GM19372 (cell line): ENCODE results near the gene ACP4.
"Not testable (repeated sequence)": the region's sequence is repeated elsewhere in the genome, so short reads cannot be mapped to it uniquely, and the experiment has no call there.

Experiments
- ATAC-seq: cut with Tn5 transposase; IDR thresholded peaks from one replicate; pipeline ENCODE4 v1.9.1; 2021; ENCODE audit warnings: mild to moderate bottlenecking, low read depth, moderate library complexity; ENCODE audit not compliant: unreplicated experiment

ACP4 gene, protein sequence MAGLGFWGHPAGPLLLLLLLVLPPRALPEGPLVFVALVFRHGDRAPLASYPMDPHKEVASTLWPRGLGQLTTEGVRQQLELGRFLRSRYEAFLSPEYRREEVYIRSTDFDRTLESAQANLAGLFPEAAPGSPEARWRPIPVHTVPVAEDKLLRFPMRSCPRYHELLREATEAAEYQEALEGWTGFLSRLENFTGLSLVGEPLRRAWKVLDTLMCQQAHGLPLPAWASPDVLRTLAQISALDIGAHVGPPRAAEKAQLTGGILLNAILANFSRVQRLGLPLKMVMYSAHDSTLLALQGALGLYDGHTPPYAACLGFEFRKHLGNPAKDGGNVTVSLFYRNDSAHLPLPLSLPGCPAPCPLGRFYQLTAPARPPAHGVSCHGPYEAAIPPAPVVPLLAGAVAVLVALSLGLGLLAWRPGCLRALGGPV

DNA sequence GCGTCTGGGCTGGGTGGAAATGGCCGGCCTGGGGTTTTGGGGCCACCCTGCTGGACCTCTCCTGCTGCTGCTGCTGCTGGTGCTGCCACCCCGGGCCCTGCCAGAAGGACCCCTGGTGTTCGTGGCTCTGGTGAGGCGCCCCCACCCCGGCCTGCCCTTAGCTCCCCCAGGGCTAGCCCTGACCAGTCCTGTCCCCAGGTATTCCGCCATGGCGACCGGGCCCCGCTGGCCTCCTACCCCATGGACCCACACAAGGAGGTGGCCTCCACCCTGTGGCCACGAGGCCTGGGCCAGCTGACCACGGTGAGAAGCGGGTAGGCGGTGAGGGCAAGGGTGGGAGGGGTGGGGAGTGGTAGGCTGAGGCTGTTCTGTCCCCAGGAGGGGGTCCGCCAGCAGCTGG is at the start of gene ACP4:
Gene ACP4, plus strand, starts transcription at position 20 of the 400 bp plus-strand sequence. Its CDS starts 0 bp downstream, at position 20.
- no peak for ATAC-seq

DNA sequence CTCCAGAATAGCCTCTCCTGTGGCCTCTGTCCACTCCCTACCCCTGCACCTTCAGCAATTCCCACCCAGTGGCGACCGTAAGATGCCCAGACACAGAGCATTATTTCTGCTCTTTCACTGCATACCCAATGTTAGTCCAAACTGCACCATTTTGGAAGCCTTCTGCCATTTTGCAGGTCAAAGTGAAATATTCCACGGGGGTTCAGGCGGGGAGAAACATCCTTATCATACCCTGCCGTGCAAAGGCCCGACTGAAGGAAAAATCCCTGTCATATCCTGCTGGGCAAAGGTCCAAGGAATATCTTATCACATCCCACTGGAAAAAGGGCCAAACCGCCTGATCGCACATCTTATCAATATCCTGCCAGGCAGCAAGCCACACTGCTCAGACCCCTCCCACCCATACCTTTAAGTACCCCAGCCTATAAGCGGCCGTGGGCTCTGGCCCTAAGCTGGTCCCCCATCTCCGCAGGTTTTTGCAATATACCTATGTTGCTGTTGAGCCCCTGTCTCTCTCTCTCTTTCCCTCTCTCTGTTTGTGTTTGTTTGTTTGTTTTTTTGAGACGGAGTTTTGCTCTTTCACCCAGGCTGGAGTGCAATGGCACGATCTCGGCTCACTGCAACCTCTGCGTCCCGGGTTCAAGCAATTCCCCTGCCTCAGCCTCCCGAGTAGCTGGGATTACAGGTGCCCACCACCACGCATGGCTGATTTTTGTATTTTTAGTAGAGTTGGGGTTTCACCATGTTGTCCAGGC is 48.9 kb upstream of the ACP4 start:
- no peak for ATAC-seq

DNA sequence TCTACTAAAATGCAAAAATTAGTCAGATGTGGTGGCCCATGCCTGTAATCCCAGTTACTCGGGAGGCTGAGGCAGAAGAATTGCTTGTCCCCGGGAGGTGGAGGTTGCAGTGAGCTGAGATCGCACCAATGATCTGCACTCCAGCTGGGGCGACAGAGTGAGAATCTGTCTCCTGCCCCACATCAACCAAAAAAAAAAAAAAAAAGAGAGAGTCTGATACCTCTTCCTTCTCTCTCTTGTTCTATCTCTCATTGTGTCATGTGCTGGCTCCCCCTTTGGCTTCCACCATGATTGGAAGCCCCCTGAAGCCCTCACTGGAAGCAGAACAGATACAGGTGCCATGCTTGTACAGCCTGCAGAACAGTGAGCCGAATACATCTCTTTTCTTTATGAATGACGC is 46.7 kb upstream of the ACP4 start:
- no peak for ATAC-seq

DNA sequence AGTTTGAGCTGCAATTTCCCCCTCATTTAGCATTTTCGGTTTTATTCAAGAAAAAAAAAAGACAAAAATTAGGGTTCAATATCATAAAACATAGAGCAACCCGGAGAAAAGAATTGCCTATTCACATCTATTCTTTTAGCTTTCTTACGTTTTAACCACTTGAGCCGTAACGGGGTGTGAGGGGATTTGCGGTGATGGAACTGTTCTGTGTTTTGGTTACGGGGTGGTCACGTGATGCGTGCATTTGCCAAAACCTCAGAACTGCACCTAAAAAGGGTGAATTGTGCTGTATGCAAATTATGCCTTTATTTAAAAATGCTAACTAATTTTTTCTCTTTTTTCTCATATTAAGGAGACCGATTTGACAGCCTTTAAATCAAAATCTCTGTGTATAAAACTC is 45.0 kb upstream of the ACP4 start:
- ATAC-seq = no peak

DNA sequence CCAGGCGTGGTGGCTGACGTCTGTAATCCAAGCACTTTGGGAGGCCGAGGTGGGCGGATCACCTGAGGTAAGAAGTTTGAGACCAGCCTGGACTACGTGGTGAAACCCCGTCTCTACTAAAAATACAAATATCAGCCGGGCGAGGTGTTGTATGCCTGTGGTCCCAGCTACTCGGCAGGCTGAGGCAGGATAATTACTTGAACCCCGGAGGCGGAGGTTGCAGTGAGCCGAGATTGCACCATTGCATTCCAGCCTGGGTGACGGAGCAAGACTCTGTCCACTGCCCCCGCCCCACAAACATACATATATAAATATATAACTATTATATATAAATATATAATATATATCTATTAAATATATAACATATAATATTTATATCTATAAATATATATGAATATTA is 43.1 kb upstream of the ACP4 start:
- not testable (repeated sequence) for ATAC-seq

DNA sequence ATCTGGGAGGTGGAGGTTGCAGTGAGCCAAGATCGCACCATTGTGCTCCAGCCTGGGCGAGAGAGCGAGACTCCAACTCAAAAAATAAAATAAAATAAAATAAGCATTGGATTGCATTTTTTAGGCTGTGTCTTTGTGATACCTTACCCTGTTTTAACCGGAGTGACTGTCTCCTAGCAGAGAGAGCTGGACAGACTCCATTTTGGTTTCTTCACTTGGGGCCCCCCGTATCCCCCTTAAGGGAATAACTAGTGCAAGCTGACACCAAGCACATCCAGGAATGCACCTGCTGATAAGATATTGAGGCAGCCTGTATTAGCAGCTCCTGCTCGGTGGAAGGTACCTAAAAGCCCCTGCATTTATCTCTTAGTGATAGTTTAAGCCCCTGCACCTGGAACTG is 40.7 kb upstream of the ACP4 start:
- no peak for ATAC-seq

DNA sequence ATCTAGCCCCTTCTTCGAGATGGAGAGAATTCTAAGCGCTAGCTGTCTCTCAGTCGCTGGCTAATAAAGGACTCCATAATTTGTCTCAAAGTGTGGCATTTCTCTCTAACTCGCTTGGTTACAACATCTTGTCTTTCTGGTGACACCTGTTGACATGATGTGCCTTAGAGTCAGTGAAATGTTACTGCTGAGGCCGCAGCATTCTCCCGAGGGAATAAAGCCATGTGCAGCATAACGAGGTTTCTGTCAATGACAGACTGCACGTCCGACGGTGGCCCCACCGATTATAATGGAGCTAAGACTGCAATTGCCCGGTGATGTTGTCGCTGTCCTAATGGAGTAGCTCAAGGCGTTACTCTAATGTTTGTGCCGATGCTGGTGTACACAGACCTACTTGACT is 40.2 kb upstream of the ACP4 start:
- no peak for ATAC-seq

DNA sequence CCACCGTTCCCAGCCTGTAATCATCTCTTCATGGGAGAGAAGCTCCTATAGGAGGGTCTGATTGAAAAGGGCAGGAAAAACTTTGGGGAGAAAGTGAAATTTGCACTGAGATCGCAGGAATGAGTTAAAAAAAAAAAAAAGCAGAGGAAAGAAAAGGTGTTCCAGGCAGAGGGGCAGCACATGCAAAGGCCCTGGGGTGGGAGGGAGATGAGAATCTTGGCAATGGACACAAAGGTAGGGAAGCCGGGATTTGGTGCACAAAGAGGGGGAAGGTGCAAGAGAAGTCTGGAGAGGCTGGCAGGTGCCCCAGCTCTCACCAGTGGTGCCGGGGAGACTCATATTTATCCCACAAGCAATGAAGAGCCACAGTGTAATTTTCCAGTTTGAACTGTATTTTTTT is 36.3 kb upstream of the ACP4 start:
- ATAC-seq = no peak

DNA sequence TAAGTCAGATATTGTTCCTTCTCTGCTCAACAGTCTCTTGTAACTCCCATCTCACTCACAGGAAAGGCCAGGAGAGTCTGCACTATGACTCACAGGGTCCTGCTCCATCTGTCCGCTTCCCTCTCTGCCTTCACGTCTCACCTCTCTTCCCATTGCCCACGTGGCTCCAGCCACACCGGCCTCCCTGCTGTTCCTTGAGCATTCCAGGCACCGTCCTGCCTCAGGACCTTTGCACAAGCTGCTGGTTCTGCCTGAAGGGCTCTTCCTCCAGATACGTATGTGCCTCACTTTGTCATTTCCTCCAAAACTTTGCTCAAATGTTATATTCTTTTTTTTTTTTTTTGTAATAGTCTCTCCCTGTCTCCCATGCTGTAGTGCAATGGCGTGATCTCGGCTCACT is 34.0 kb upstream of the ACP4 start:
- ATAC-seq = not testable (repeated sequence)

DNA sequence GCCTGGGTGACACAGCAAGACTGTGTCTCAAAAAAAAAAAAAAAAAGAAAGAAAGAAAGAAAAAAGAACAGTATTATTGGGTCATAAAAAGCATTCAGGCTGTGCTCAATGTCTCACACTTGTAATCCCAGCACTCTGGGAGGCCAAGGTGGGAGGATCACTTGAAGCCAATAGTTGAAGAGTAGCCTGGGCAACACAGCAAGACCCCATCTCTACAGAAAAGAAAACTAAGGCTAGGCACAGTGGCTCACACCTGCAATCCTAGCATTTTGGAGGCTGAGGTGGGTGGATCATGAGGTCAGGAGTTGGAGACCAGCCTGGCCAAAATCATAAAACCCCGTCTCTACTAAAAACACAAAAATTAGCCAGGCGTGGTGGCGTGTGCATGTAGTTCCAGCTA is 32.6 kb upstream of the ACP4 start:
- not testable (repeated sequence) for ATAC-seq

DNA sequence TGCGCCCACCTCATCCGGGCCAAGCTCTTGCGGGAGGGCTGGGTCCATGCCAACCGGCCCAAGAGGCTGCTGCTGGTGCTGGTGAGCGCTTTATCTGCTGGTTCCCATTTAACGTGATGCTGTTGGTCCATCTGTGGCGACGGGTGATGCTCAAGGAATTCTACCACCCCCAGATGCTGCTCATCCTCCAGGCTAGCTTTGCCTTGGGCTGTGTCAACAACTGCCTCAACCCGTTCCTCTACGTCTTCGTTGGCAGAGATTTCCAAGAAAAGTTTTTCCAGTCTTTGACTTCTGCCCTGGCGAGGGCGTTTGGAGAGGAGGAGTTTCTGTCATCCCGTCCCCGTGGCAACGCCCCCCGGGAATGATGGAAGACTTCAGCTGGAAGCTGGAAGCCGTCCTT is 31.1 kb upstream of the ACP4 start:
- not testable (repeated sequence) for ATAC-seq

DNA sequence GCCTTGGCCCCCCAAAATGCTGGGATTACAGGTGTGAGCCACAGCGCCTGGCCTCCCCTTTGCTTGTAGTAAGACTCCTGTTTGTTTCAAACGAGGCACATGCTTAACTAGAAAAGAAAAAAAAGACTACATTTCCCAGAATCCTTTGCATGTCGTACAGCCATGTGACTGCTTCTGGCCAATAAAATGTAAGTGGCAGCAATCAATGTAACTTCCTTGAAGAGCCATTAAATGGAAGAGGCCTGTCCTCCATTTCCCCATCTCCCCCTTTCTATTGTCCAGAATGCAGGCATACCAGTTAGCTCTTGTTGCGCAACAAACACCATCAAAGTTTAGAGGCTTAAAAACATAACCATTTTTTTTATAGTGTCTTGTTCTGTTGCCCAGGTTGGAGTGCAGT is 30.3 kb upstream of the ACP4 start:
- ATAC-seq = no peak

DNA sequence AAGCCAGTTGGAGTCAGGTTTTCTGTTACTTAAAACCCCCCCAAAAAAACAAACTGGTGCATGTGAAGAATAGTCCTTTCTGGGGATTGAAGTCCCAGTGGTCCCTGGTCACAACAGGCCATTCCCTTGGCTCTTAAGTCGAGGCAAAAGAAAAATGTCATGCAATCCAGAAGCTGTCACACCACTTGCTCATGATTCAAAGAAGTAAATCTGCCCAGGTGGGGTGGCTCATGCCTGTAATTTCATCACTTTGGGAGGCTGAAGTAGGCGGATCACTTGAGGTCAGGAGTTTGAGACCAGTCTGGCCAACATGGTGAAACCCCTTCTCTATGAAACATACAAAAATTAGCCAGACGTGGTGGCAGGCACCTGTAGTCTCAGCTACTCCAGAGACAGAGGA is 28.7 kb upstream of the ACP4 start:
- ATAC-seq = not testable (repeated sequence)

DNA sequence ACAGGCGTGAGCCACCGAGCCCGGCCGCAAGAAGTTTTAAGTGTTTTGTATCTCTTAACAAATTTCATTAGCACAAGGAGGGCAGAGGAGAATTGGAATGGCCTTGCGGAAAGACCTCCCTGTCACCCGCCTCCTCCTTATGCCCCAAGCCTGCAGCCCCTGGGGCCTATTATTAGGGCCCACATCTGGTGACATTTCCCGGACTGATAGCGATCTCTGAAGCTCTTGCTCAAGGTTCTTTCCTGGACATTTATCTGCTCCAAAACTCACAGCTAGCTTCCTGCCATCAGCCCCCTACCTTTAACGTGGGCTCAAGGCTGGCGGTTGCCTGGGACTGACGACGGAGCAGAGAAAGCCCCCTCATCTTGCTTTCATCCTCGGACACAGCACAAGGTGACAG is 26.7 kb upstream of the ACP4 start:
- ATAC-seq = not testable (repeated sequence)

DNA sequence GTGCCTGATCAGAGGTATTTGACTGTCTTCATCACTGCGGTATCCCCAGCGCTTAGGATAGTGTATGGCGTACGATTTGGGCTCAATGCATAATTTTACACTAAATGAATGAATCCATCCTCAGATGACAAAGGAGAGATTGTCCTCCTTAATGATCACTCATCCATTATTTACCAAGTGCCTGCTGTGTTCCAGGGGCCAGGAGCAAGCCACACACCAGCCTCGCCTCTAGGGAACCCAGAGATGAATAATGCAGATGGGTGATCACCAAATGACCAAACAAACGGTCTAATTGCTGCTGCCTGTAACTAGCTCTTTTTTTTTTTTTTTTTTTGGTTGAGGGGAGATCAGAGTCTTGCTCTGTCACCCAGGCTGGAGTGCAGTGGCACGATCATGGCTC is 25.8 kb upstream of the ACP4 start:
- ATAC-seq = no peak

DNA sequence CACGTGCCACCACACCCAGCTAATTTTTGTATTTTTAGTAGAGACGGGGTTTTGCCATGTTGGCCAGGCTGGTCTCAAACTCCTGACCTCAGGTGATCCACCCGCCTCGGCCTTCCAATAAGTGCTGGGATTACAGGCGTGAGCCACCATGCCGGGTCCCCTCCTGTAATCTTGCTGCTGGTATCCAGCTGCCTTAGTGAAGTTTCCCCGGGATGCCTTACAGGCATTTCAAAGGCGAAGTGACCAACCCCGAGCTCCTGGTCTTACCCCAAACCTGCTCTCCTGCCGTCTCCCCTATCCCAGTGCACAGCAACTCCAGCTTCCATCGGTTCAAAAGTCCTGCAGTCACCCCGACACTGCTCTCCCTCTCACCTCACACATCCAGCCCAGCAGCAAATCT is 23.5 kb upstream of the ACP4 start:
- not testable (repeated sequence) for ATAC-seq

DNA sequence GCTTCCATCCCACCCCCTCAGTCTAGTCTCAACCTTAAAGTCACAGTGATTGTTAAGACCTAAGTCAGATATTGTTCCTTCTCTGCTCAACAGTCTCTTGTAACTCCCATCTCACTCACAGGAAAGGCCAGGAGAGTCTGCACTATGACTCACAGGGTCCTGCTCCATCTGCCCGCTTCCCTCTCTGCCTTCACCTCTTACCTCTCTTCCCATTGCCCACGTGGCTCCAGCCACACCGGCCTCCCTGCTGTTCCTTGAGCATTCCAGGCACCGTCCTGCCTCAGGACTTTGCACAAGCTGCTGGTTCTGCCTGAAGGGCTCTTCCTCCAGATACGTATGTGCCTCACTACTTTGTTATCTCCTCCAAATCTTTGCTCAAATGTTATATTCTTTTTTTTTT is 23.0 kb upstream of the ACP4 start:
- ATAC-seq = not testable (repeated sequence)

DNA sequence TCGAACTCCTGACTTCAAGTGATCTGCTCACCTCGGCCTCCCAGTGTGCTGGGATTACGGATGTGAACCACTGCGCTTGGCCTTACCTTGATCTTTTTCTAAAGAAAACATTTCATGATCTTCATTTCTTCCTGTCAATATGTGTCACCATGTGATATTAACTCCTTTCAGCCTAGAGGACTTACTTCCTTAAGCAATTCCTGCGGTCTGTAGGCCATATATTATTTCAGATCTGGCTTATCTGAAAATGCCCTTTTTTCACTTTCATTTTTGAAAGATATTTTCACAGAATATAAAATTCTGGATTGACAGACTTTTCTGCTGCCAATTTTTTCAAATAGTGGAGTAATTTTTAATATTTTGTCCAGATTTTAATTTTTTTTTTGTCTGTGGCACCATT is 21.9 kb upstream of the ACP4 start:
- no peak for ATAC-seq

DNA sequence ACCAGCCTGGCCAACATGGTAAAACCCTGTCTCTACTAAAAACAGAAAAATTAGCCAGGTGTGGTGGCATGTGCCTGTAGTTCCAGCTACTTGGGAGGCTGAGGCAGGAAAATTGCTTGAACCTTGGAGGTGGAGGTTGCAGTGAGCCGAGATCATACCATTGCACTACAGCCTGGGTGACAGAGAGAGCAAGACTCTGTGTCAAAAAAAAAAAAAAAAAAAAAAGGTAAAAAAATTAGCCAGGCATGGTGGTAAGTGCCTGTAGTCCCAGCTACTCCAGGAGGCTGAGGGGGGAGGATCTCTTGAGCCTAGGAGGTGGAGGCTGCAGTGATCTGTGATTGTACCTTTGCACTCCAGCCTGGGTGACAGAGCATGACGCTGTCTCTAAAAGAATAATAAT is 20.1 kb upstream of the ACP4 start, which contains the start of gene GPR32:
Gene GPR32, plus strand, starts transcription at position 301 of the 400 bp plus-strand sequence. CDS start 137 bp downstream, outside the sequence.
- ATAC-seq = not testable (repeated sequence)

DNA sequence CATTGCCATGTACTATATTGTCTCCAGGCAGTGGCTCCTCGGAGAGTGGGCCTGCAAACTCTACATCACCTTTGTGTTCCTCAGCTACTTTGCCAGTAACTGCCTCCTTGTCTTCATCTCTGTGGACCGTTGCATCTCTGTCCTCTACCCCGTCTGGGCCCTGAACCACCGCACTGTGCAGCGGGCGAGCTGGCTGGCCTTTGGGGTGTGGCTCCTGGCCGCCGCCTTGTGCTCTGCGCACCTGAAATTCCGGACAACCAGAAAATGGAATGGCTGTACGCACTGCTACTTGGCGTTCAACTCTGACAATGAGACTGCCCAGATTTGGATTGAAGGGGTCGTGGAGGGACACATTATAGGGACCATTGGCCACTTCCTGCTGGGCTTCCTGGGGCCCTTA is 19.3 kb upstream of the ACP4 start:
- ATAC-seq = no peak

DNA sequence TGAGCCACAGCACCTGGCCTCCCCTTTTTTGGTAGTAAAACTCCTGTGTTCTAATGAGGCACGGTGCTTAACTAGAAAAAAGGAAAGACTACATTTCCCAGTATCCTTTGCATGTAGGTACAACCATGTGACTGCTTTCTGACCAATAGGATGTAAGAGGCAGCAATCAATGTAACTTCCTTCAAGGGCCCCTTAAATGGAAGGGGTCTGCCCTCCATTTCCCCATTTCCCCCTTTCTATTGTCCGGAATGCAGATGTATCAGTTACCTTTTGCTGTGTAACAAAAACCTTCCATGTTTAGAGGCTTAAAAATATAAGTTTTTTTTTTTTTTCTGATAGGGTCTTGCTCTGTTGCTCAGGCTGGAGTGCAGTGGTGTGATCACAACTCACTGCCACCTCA is 17.7 kb upstream of the ACP4 start:
- ATAC-seq = no peak

DNA sequence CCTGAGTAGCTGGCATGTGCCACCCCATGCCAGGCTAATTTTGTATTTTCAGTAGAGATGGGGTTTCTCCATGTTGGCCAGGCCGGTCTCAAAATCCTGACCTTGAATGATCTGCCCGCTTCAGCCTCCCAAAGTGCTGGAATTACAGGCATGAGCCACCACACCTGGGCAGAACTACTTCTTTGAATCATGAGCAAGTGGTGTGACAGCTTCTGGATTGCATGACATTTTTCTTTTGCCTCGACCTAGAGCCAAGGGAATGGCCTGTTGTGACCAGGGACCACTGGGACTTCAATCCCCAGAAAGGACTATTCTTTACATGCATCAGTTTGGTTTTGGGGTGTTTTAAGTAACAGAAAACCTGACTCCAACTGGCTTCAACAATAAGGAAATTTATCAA is 17.3 kb upstream of the ACP4 start:
- not testable (repeated sequence) for ATAC-seq
